Uterus (tissue), 4 donors: Measurements from ENCODE around the gene SPATA9. TPM values are rescaled to one million over a fixed set of nuclear protein-coding genes. Genes with fewer than 3 reads are reported as not detected.

Experiments
- DNase-seq, 2 donors: peaks; one replicate each; pipeline ENCODE4 v3.0.0-alpha.2; 2019 to 2020
- H3K27ac ChIP-seq, 2 donors: fragments of 200-600 bp; sonication (generic); 1 replicate in 1 of 2; 2 replicates in 1 of 2; pipeline ENCODE4 v1.5.1; 2016 to 2018
- H3K27me3 ChIP-seq, 2 donors: fragments of 200-600 bp; sonication (generic); one replicate each; pipeline ENCODE4 v1.5.1; 2018 to 2019; ENCODE audit warnings: control low read depth in 1 of 2
- H3K36me3 ChIP-seq, 2 donors: fragments of 200-600 bp; sonication (generic); one replicate each; pipeline ENCODE4 v1.5.1; 2019; ENCODE audit warnings: control low read depth in 1 of 2
- H3K4me1 ChIP-seq, 2 donors: fragments of 200-600 bp; sonication (generic); one replicate each; pipeline ENCODE4 v1.5.1; 2018 to 2019; ENCODE audit warnings: control low read depth in 1 of 2
- H3K4me3 ChIP-seq, 2 donors: fragments of 200-600 bp; sonication (generic); 1 replicate in 1 of 2; 2 replicates in 1 of 2; pipeline ENCODE4 v1.5.1; 2018 to 2019; ENCODE audit warnings: mild to moderate bottlenecking in 1 of 2
- H3K9me3 ChIP-seq, 2 donors: fragments of 200-600 bp; sonication (generic); one replicate each; pipeline ENCODE4 v1.5.1; 2019; ENCODE audit warnings: control low read depth in 1 of 2
- POLR2A ChIP-seq, 2 donors: fragments of 450-650 bp; IDR thresholded peaks; one replicate each; pipeline ENCODE4 v1.6.1; 2016; ENCODE audit warnings: antibody characterized with exemption in 2 of 2, mild to moderate bottlenecking in 1 of 2, moderate library complexity in 1 of 2
- intact Hi-C: fragments of 100-400 bp; cut with DNase I; formaldehyde crosslinking; loops from one replicate; pipeline ENCODE4 v1.15.1; 2023; ENCODE audit warnings: low total_unique reads
- total RNA-seq, 4 donors: library from RNA; depleted of rRNA in 3 of 4; stranded (reverse); fragments of >200 nt in 3 of 4; gene quantifications; one replicate each; pipeline versions ENCODE4 v1.1.0 to v1.2.4, GENCODE V29; 2014 to 2023
- TF ChIP-seq, protein P1 (sequence below), 4 experiments: fragments of 200-600 bp in 2 of 4; fragments of 450-650 bp in 2 of 4; sonication (generic) in 2 of 4; IDR thresholded peaks; one replicate each; pipeline ENCODE4 v1.5.1; 2016 to 2019; ENCODE audit warnings: antibody characterized with exemption in 4 of 4, mild to moderate bottlenecking in 2 of 4, moderate library complexity in 1 of 4
- donor health status: DM: yes; HTN: yes; CAD: no.

SPATA9 gene
- total RNA-seq, 4 donors from 2014 or later: 0.34 to 1.6 TPM; not detected in 2

DNA sequence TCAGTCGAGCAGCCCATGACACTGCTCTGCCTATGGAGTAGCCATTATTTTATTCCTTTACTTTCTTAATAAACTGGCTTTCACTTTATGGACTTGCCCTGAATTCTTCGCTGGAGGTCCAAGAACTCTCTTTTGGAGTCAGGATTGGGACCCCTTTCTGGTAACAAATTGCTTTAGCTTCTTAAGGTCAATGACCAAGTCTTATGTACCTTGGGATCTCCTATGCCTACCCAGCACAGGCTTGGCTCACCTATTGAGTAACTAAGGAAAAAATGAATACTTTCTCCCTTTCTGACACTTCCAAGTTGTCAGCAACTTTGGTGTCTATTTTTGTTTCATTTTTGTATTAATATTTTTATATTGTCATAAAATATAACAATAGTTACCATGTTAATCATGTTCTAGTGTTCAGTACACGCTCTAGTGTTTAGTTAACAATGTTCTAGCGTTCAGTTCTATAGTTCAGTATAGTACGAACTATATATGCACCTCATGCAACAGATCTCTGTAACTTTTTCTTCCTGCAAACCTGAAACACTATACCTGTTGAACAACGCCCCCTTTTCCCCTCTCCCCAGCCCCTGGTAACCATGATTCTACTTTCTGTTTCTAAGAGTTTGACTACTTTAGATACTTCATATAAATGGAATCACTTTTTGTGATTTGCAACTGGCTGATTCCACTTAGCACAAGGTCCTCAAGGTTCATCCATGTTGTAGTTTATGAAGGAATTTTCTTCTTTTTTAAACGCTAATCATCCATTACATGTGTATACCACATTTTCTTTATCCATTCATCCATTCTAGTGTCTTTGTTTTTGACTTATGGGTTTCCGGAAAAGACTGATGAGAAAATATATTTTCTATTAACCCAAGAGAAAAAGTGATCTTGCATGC is 46.6 kb upstream of the SPATA9 start:
- Histone ChIP-seq H3K4me3 (no peak overlapping the region), H3K27ac (peak overlapping the region in 1 of 2 donors; percentile 89), H3K27me3 (no peaks in the 10 kb centered on the region), H3K36me3 (no peaks in the 10 kb centered on the region), H3K9me3 (no peaks in the 10 kb centered on the region), H3K4me1 (no peaks in the 10 kb centered on the region)
- DNase-seq: no peak
- intact Hi-C loops: no loop called here
- no peak for TF ChIP-seq POLR2A (IDR thresholded peaks at IDR 0.05)
- TF ChIP-seq, protein P1, sequence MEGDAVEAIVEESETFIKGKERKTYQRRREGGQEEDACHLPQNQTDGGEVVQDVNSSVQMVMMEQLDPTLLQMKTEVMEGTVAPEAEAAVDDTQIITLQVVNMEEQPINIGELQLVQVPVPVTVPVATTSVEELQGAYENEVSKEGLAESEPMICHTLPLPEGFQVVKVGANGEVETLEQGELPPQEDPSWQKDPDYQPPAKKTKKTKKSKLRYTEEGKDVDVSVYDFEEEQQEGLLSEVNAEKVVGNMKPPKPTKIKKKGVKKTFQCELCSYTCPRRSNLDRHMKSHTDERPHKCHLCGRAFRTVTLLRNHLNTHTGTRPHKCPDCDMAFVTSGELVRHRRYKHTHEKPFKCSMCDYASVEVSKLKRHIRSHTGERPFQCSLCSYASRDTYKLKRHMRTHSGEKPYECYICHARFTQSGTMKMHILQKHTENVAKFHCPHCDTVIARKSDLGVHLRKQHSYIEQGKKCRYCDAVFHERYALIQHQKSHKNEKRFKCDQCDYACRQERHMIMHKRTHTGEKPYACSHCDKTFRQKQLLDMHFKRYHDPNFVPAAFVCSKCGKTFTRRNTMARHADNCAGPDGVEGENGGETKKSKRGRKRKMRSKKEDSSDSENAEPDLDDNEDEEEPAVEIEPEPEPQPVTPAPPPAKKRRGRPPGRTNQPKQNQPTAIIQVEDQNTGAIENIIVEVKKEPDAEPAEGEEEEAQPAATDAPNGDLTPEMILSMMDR (IDR thresholded peaks at IDR 0.05): no peak

DNA sequence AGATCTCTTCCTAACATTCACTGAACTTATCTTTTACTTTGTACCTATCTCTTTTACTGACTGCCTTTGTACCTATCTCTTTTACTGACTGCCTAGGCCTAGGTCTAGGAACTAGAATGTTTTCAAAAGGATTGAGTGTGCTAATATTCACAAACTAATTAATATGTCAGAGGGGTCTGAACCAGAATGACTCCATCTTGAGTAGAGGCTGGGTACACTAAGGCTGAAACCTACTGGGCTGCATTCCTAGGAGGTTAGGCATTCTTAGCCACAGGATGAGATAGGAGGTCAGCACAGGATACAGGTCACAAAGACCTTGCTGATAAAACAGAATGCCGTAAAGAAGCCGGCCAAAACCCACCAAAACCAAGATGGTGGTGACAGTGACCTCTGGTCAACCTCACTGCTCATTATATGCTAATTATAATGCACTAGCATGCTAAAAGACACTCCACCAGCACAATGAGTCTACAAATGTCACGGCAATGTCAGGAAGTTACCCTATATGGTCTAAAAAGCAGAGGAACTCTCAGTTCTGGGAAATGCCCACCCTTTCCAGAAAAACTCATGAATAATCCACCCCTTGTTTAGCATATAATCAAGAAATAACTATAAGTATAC is 45.8 kb upstream of the SPATA9 start:
- intact Hi-C loops: no loop called here
- DNase-seq: no peak
- Histone ChIP-seq H3K9me3 (no peaks in the 10 kb centered on the region), H3K27me3 (no peaks in the 10 kb centered on the region), H3K27ac (no peak overlapping the region), H3K4me1 (no peaks in the 10 kb centered on the region), H3K4me3 (no peak overlapping the region), H3K36me3 (no peaks in the 10 kb centered on the region)
- no peak for TF ChIP-seq POLR2A (IDR thresholded peaks at IDR 0.05)
- TF ChIP-seq, protein P1 (IDR thresholded peaks at IDR 0.05): no peak

DNA sequence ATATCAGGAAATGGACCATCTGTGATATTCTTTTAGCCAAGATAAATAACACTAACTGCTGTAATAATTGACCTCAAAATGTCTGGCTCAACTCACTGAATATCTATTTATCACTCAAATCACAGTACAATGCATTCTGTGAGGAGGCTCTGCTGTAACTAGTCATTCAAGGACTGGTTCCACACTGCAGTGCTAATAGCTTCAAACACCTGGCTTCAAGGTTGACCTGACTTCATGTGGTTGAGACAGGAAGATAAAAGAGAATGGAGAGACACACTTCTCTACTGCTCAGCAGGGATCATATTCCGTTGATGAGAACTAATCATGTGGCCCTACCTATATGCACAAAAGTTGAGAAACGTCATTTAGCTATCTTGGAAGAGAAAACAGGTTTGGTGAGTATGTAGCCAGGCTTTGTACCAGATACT is 45.0 kb upstream of the SPATA9 start:
- intact Hi-C loops: no loop called here
- TF ChIP-seq, protein P1 (IDR thresholded peaks at IDR 0.05): no peak
- TF ChIP-seq POLR2A (IDR thresholded peaks at IDR 0.05): no peak
- H3K27ac ChIP-seq: no peak overlapping the region
- DNase-seq: no peak
- H3K4me1 ChIP-seq: no peaks in the 10 kb centered on the region
- no peaks in the 10 kb centered on the region for H3K27me3 ChIP-seq
- no peaks in the 10 kb centered on the region for H3K36me3 ChIP-seq
- H3K9me3 ChIP-seq: no peaks in the 10 kb centered on the region
- no peak overlapping the region for H3K4me3 ChIP-seq

DNA sequence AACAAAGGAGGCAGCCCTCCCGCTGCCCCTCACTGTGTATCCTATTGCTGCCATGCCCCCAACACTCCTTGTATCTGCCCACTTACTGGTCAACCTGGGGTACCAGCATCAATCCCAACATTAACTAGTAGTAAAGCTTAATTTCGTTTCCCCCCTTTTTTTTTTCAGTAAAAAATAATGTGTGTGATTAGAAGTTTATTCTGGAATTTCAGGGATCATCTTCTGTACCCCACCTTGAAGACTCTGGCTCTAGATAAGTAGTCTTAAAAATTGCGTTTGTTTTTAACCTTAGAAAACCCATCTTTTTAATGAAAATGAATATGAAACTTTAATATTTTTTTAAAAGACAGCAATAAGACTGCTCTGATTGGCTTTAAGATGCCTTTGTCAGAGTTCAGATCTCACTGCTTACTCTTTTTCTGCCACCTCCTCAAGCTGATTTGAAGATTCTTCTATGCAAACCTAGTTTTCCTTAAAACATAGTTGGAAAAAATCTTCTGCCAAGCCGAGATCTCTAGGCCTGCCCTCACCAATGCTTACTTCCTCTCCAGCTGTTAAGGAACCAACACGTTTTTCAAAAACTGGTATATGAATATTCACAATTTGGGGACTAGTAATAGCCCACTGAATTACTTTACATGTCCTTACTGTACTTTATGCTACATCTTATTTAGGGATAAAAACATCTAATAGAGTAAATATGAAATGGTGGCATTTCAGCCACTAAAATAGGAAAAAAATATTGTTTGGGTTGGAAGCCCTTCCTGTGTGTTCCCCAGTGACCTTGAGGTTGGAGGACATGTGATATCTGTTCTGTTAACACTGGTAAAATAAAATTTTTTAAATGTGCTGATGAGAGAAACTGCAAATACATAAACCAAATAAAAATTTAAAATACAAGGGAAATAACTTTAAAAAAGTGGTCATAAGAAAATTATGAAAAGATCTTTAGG is 44.3 kb upstream of the SPATA9 start:
- no peaks in the 10 kb centered on the region for H3K4me1 ChIP-seq
- H3K9me3 ChIP-seq: no peaks in the 10 kb centered on the region
- H3K4me3 ChIP-seq: no peak overlapping the region
- H3K27ac ChIP-seq: peak overlapping the region; percentile 14 to 37
- no peak for DNase-seq
- intact Hi-C loops: no loop called here
- H3K27me3 ChIP-seq: no peaks in the 10 kb centered on the region
- H3K36me3 ChIP-seq: no peaks in the 10 kb centered on the region
- TF ChIP-seq, protein P1 (IDR thresholded peaks at IDR 0.05): no peak
- no peak for TF ChIP-seq POLR2A (IDR thresholded peaks at IDR 0.05)
